A673 (cell line): ENCODE results near the gene GINS1. TPM values are rescaled to one million over a fixed set of nuclear protein-coding genes. Genes with fewer than 3 reads are reported as not detected.

ENCODE experiments used
- BruUV-seq: library from RNA; stranded (reverse); fragments of 400-500 nt; replicated peaks from 2 replicates; lab custom pipeline; 2021; lab: Mats Ljungman, UMichigan
- CTCF ChIA-PET: fragments of 300-600 bp; sonication (Branson Sonifier 250); formaldehyde crosslinking; loops from one replicate; lab custom pipeline; 2022; ENCODE audit warnings: antibody characterized with exemption; lab: Charles Lee
- POLR2A ChIA-PET: fragments of 300-600 bp; sonication (Branson Sonifier 250); formaldehyde crosslinking; loops from one replicate; lab custom pipeline; 2022; ENCODE audit warnings: antibody characterized with exemption; ENCODE audit not compliant: low non-redundant PET; lab: Charles Lee
- DNase-seq: peaks from one replicate; pipeline ENCODE4 v3.0.0-alpha.2; 2015; ENCODE audit warnings: low spot score
- H3K27ac ChIP-seq: fragments of 200-600 bp; sonication (generic); 2 replicates; pipeline ENCODE4 v1.5.1; 2016; ENCODE audit warnings: mixed run types, low read depth, mild to moderate bottlenecking, mixed read lengths, antibody characterized with exemption, low read length; ENCODE audit not compliant: poor library complexity, severe bottlenecking
- H3K27me3 ChIP-seq: fragments of 200-600 bp; sonication (generic); replicated peaks from 2 replicates; pipeline ENCODE4 v1.6.1; 2017; ENCODE audit warnings: mixed run types, low read depth, mild to moderate bottlenecking, mixed read lengths, antibody characterized with exemption, low read length; ENCODE audit not compliant: insufficient read depth, poor library complexity
- H3K36me3 ChIP-seq: fragments of 200-600 bp; sonication (generic); 2 replicates; pipeline ENCODE4 v1.6.1; 2016; ENCODE audit warnings: mixed run types, mild to moderate bottlenecking, mixed read lengths, antibody characterized with exemption, low read length; ENCODE audit not compliant: insufficient read depth, poor library complexity, severe bottlenecking
- H3K4me1 ChIP-seq: fragments of 200-600 bp; sonication (generic); 2 replicates; pipeline ENCODE4 v1.6.1; 2017; ENCODE audit warnings: mixed run types, mild to moderate bottlenecking, mixed read lengths, antibody characterized with exemption, low read length; ENCODE audit not compliant: insufficient read depth, poor library complexity, severe bottlenecking
- H3K4me3 ChIP-seq: fragments of 200-600 bp; sonication (generic); 2 replicates; pipeline ENCODE4 v1.5.1; 2016; ENCODE audit warnings: low read depth, mixed run types, mild to moderate bottlenecking, mixed read lengths, low read length; ENCODE audit not compliant: poor library complexity, severe bottlenecking
- H3K9me3 ChIP-seq: fragments of 200-600 bp; sonication (generic); 2 replicates; pipeline ENCODE4 v1.6.1; 2016; ENCODE audit warnings: mixed run types, low read depth, mild to moderate bottlenecking, mixed read lengths, antibody characterized with exemption, low read length; ENCODE audit not compliant: poor library complexity, severe bottlenecking
- EZH2 ChIP-seq: fragments of 200-600 bp; sonication (generic); IDR thresholded peaks from 2 replicates; pipeline ENCODE4 v1.6.1; 2017; ENCODE audit warnings: borderline replicate concordance, low read depth, mild to moderate bottlenecking, mixed read lengths, antibody characterized with exemption, low read length; ENCODE audit not compliant: poor library complexity, severe bottlenecking
- intact Hi-C: fragments of 100-400 bp; cut with micrococcal nuclease; formaldehyde crosslinking; loops from one replicate; pipeline ENCODE4 v1.10.0; 2022; ENCODE audit not compliant: unreplicated experiment
- total RNA-seq: library from RNA; stranded (reverse); gene quantifications from 2 replicates; pipeline ENCODE4 v1.2.3, GENCODE V29; 2021
- TF ChIP-seq, protein P1 (sequence below): fragments of 300-800, 200-600 bp; sonication (generic); conservative IDR thresholded peaks from 2 replicates; pipeline ENCODE4 v1.5.1; 2017; ENCODE audit warnings: low read depth, mild to moderate bottlenecking, antibody characterized with exemption, low read length, moderate library complexity, mixed read lengths

The GINS1 gene
- total RNA-seq, 1 experiment from 2014 or later = 62.6 TPM

DNA sequence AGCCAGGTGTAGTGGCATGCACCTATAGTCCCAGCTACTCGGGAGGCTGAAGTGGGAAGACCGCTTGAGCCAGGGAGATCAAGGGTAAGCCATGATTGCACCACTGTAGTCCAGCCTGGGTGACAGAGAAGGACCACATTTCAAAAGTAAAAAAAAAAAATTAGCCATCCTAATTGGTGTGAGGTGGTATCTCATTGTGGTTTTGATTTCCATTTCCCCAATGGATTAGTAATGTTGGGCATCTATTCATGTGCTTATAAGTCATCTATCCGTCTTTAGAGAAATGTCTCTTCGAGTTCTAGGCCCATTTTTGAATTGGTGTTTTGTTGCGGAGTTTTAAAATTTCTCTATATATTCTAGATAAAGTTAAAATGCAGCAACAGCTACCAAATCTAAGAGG lies 38.5 kb upstream of the GINS1 start:
- no peak overlapping the region for H3K27ac ChIP-seq
- H3K4me3 ChIP-seq = no peak overlapping the region
- BruUV-seq = no TSS peak
- no peaks in the 10 kb centered on the region for H3K9me3 ChIP-seq
- CTCF ChIA-PET = no interaction called here
- POLR2A ChIA-PET = no interaction called here
- intact Hi-C loops = no loop called here
- DNase-seq = no peak
- no peaks in the 10 kb centered on the region for H3K36me3 ChIP-seq
- H3K4me1 ChIP-seq = no peaks in the 10 kb centered on the region
- TF ChIP-seq, protein P1, sequence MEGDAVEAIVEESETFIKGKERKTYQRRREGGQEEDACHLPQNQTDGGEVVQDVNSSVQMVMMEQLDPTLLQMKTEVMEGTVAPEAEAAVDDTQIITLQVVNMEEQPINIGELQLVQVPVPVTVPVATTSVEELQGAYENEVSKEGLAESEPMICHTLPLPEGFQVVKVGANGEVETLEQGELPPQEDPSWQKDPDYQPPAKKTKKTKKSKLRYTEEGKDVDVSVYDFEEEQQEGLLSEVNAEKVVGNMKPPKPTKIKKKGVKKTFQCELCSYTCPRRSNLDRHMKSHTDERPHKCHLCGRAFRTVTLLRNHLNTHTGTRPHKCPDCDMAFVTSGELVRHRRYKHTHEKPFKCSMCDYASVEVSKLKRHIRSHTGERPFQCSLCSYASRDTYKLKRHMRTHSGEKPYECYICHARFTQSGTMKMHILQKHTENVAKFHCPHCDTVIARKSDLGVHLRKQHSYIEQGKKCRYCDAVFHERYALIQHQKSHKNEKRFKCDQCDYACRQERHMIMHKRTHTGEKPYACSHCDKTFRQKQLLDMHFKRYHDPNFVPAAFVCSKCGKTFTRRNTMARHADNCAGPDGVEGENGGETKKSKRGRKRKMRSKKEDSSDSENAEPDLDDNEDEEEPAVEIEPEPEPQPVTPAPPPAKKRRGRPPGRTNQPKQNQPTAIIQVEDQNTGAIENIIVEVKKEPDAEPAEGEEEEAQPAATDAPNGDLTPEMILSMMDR = no peak
- TF ChIP-seq EZH2 = no peak
- no peaks in the 10 kb centered on the region for H3K27me3 ChIP-seq

DNA sequence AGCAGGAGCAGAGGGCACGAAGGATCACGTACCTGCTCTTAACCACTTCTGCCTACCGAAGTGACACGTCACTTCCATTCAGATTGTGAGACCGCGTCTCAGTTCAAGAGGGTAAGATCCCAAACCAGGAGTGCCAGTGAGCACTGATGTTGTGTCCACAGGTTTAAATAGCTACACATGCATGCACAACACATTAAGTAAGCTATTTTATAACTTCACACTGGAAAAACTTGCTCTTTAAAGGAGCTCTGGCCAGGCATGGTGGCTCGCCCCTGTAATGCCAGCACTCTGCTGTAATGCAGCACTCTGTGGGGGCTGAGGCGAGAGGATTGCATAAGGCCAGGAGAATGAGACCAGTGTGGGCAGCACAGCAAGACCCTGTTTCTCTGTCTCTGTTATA lies 37.9 kb upstream of the GINS1 start:
- Histone ChIP-seq H3K27me3 (no peaks in the 10 kb centered on the region), H3K9me3 (no peaks in the 10 kb centered on the region), H3K36me3 (no peaks in the 10 kb centered on the region), H3K4me1 (no peaks in the 10 kb centered on the region), H3K27ac (no peak overlapping the region), H3K4me3 (no peak overlapping the region)
- BruUV-seq = no TSS peak
- DNase-seq = no peak
- ChIA-PET POLR2A (no interaction called here), CTCF (no interaction called here)
- intact Hi-C loops = no loop called here
- no peak for TF ChIP-seq EZH2
- TF ChIP-seq, protein P1 = no peak

DNA sequence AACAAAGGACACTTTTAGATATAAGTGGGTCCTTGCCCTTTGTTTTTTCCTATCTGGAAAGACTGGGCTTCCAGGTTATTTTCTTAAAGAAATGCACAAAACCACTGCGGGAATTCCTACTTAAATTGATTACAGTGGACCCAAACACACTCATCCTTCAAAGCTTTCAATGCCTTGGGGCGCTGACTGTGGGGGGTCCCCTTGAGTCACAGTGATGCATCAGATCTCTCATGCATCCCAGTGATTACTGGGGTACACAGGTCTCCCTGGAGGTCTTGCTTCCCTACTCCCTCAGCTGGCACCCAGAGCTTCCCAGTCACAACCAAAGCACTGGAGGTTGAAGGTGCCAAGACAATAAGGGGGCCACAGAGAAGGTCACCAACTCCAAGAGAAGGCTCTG lies 37.5 kb upstream of the GINS1 start:
- no peak for DNase-seq
- Histone ChIP-seq H3K4me1 (no peaks in the 10 kb centered on the region), H3K27me3 (no peaks in the 10 kb centered on the region), H3K36me3 (no peaks in the 10 kb centered on the region), H3K4me3 (no peak overlapping the region), H3K9me3 (no peaks in the 10 kb centered on the region), H3K27ac (no peak overlapping the region)
- intact Hi-C loops = no loop called here
- CTCF ChIA-PET = no interaction called here
- TF ChIP-seq, protein P1 = no peak
- TF ChIP-seq EZH2 = no peak
- POLR2A ChIA-PET = no interaction called here
- BruUV-seq = no TSS peak
